Motor neuron (in vitro differentiated cells): ENCODE measurements around the gene SELENOH. TPM values are rescaled to one million over a fixed set of nuclear protein-coding genes. Genes with fewer than 3 reads are reported as not detected.
"Not testable (repeated sequence)": the region's sequence is repeated elsewhere in the genome, so short reads cannot be mapped to it uniquely, and the experiment has no call there.

Experiments used
- ATAC-seq, 8 experiments: fragments of 200-7000 bp; cut with Tn5 transposase; replicated peaks in 6 of 8; 2 replicates each; pipeline ENCODE4 v1.8.0; 2021; ENCODE audit warnings: mild to moderate bottlenecking in 8 of 8, moderate library complexity in 8 of 8
- H3K27ac ChIP-seq, 2 donors: fragments of 250-450 bp; sonication (Bioruptor Pico); 2 replicates each; pipeline ENCODE4 v1.9.0; 2021; ENCODE audit warnings: antibody characterized with exemption in 2 of 2, mild to moderate bottlenecking in 2 of 2, moderate library complexity in 1 of 2
- H3K4me1 ChIP-seq, 2 donors: fragments of 250-450 bp; sonication (Bioruptor Pico); replicated peaks in 1 of 2; 2 replicates each; pipeline ENCODE4 v1.6.1; 2021; ENCODE audit warnings: antibody characterized with exemption in 2 of 2, mild to moderate bottlenecking in 2 of 2, moderate library complexity in 1 of 2
- H3K4me3 ChIP-seq, 5 donors: fragments of 250-450 bp; sonication (Bioruptor Pico); 2 replicates each; pipeline ENCODE4 v1.9.0; 2021; ENCODE audit warnings: antibody characterized with exemption in 5 of 5, mild to moderate bottlenecking in 5 of 5, moderate library complexity in 4 of 5
- WGBS, 10 experiments: fragments of 450-650 bp; shearing (Covaris generic); methylation state at CpG; one replicate each; pipeline ENCODE4 v1.0.0; 2022; 5-methylcytosine and 5-hydroxymethylcytosine counted together
- in situ Hi-C, 9 experiments: fragments of 400-800 bp; cut with MboI; loops; one replicate each; pipeline ENCODE4 v1.15.0; 2021; ENCODE audit warnings: low sequenced_read_pairs in 9 of 9, low pct_unique_long_range_greater_than_20kb in 2 of 9; ENCODE audit not compliant: unreplicated experiment in 9 of 9
- total RNA-seq, 8 experiments: library from RNA; unstranded; fragments of 300-600 nt; gene quantifications; 2 replicates each; pipeline versions ENCODE4 v1.2.3 to v1.2.4, GENCODE V29; 2022

Gene SELENOH
- total RNA-seq, 8 experiments from 2014 or later: 113 to 203 (median 149) TPM

DNA sequence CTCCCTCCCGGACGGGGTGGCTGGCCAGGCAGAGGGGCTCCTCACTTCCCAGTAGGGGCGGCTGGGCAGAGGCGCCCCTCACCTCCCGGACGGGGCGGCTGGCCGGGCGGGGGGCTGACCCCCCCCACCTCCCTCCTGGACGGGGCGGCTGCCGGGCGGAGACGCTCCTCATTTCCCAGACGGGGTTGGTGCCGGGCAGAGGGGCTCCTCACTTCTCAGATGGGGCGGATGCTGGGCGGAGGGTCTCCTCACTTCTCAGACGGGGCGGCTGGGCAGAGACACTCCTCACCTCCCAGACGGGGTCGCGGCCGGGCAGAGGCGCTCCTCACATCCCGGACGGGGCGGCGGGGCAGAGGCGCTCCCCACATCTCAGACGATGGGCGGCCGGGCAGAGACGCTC lies 24.6 kb upstream of the SELENOH start:
- not testable (repeated sequence) for ATAC-seq

GRCh38 chr11:57727185-57727584 lies 14.1 kb upstream of the SELENOH start:
- no peaks in the 10 kb centered on the region for H3K4me1 ChIP-seq
- in situ Hi-C loops: no loop called here
- whole genome bisulfite sequencing, 10 experiments: 80 to 100% (median 87%) methylated on average over 1 to 2 of the region's 2 CpGs; no CpG with 5 or more reads in 1 of the 10 experiments
- ATAC-seq: no peak
- H3K27ac ChIP-seq: no peak overlapping the region
- no peak overlapping the region for H3K4me3 ChIP-seq

More for the DNA sequence above, 24.6 kb upstream of the SELENOH start:
- H3K4me1 ChIP-seq: peaks cover 7 to 13% of the 10 kb centered on the region in 2 donors
- H3K27ac ChIP-seq, in situ Hi-C loops, H3K4me3 ChIP-seq: not testable (repeated sequence)
- no CpG with 5 or more reads among the region's 34 CpGs for WGBS, 10 experiments

DNA sequence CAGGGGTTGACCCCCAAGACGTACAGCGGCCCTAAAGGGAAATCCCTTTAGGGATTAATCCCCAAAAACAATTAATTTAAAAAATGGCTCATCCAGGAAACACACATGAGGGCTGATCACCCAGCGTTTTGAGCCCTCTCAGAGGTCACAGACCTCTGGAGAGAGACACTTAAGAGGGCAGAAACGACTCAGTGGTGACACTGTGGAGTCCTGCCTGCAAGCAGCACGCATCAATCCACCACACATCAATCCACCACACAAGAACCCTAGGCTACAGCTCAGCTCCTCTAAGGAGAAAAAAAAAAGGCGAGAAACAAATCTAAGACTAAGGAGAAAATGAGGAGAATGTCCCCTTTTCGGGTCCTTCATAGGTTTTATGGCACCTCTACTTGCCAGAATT lies 12.5 kb upstream of the SELENOH start:
- no peak overlapping the region for H3K27ac ChIP-seq
- 40 to 84% (median 67%) methylated on average over 1 to 7 of the region's 7 CpGs; no CpG with 5 or more reads in 2 of the 10 experiments for WGBS, 10 experiments
- in situ Hi-C loops: no loop called here
- H3K4me1 ChIP-seq: no peaks in the 10 kb centered on the region
- H3K4me3 ChIP-seq: no peak overlapping the region
- ATAC-seq: no peak

DNA sequence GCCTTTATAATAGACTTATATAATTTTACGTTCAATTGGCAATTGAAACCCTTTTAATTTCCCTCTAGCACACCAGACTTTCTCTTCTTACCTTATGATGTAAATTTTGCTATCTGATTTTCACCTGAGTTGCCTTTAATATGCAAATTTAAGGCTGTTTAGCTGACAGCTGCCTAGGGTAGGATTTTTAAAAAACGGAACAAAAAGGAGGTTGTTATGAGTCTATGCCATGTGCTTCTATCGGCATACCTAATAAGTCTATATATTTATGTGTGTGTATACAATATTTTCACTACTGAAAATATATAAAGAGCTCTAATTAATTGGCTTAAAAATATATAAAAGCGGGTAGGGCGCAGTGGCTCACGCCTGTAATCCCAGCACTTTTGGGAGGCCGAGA lies 11.8 kb upstream of the SELENOH start:
- WGBS, 10 experiments: 57 to 100% (median 91%) methylated on average over 1 to 7 of the region's 7 CpGs

GRCh38 chr11:57732661-57733060 lies 8.6 kb upstream of the SELENOH start:
- no peak for ATAC-seq
- 71 to 100% (median 83%) methylated on average over 1 of the region's 1 CpG; no CpG with 5 or more reads in 5 of the 10 experiments for WGBS, 10 experiments
- H3K4me1 ChIP-seq: no peaks in the 10 kb centered on the region
- H3K27ac ChIP-seq: no peak overlapping the region
- in situ Hi-C loops: no loop called here
- H3K4me3 ChIP-seq: no peak overlapping the region

More for the DNA sequence above, 11.8 kb upstream of the SELENOH start:
- H3K27ac ChIP-seq: no peak overlapping the region
- H3K4me1 ChIP-seq: no peaks in the 10 kb centered on the region
- H3K4me3 ChIP-seq: no peak overlapping the region
- no peak for ATAC-seq
- in situ Hi-C loops: no loop called here

DNA sequence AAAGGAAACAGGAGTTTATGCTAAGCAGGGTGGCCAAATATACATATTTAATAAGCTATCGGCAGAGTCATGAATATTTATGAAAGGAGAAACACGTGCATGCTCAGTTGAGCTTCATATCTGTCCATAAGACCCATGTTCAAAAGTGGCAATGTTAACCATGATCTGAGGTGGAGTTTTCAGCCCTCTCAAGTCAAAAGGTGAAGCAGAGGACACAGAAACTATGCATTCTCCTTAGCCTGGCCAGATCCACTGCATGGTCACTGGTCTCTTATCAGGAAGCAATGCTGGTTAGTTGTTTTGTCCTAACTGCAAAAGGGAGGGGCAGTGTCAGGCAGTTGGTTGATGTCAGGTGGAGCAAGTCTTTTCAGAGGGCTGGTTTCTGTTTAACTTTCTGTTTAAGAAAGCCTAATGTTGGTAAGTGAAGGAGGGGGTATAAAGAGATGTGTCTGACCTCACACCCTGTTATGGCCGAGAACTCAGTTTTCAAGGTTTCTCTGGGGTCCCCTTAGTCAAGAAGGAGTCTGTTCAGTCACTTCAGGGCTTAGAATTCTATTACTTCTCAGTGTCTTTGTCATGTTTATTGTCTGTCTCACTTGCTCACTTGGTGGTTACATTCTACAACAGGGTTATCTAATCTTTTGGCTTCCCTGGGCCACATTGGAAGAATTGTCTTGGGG lies 5.5 kb upstream of the SELENOH start:
- no peak overlapping the region for H3K27ac ChIP-seq
- peak in 3 of 8 experiments; percentile 62 to 95 (median 74) for ATAC-seq
- H3K4me1 ChIP-seq: peaks cover 4 to 5% of the 10 kb centered on the region in 2 donors
- H3K4me3 ChIP-seq: no peak overlapping the region
- in situ Hi-C loops: no loop called here
- WGBS, 10 experiments: 0 to 100% (median 59%) methylated on average over 1 to 3 of the region's 3 CpGs; no CpG with 5 or more reads in 3 of the 10 experiments

DNA sequence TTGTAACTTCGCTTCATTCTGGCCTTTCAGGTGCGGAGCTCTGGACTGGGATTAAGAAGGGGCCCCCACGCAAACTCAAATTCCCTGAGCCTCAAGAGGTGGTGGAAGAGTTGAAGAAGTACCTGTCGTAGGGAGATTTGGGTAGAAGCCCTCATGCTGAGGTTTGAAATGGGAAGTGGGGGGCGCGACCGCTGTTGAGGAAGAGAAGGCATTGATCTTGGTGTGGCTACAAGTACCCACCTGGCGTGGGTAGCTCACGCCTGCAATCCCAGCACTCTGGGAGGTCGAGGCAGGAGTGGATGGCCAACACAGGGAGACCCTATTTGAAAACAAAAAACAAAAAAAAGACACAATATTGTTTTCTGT lies 779 bp downstream of the SELENOH start:
- in situ Hi-C loops: no loop called here
- 0 to 13% (median 0%) methylated on average over 2 to 4 of the region's 10 CpGs; no CpG with 5 or more reads in 2 of the 10 experiments for WGBS, 10 experiments
- ATAC-seq: no peak
- Histone ChIP-seq H3K27ac (peak overlapping the region; percentile 84 to 93), H3K4me1 (peaks cover 10 to 12% of the 10 kb centered on the region in 2 donors), H3K4me3 (peak overlapping the region; percentile 60 to 86 (median 64))

DNA sequence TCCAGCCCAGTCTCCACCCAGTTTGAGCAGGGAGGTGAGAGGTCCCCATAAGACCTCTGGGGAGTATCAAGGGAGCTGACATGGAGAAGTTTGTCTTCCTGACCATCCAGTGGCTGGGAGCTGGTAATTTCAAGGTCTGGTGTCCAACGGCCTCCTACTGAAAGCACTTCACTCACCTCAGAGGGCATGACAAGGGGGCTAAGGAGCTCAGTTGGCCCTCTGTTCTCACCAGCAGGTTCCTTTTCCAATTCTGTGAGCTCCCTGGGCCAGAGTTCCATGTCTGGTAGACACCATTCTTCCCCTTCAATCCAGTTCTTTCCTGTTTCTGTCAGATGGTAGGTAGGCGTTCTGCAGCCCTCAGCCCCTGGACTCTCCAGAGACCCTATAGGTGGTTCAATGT lies 3.1 kb downstream of the SELENOH start:
- peaks cover 10 to 12% of the 10 kb centered on the region in 2 donors for H3K4me1 ChIP-seq
- in situ Hi-C loops: no loop called here
- no peak for ATAC-seq
- WGBS, 10 experiments: 80 to 100% (median 86%) methylated on average over 1 to 2 of the region's 2 CpGs; no CpG with 5 or more reads in 5 of the 10 experiments
- H3K27ac ChIP-seq: no peak overlapping the region
- H3K4me3 ChIP-seq: no peak overlapping the region

DNA sequence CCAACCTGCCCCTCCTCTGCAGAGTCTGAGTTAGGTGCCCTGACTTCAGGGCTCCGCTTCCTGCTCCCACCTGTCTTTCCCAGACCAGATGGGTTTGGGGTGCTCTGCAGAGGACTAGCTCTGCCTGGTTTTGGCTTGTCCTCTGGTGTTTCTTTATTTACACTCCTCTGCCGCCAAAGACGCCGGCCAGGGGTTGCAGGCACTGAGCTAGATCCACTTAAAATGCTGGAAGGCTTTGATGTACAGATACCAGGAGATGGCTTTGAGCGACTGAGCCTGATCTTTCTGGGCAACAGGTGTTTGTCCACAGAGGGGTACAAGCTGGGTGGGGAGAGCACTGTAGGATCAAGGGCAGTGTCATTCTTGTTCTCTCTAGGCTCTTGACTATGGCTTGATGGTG lies 3.9 kb downstream of the SELENOH start:
- WGBS, 10 experiments: 94 to 100% (median 94%) methylated on average over 2 to 3 of the region's 5 CpGs; no CpG with 5 or more reads in 7 of the 10 experiments
- Histone ChIP-seq H3K27ac (no peak overlapping the region), H3K4me3 (no peak overlapping the region), H3K4me1 (peaks cover 10 to 12% of the 10 kb centered on the region in 2 donors)
- in situ Hi-C loops: no loop called here
- no peak for ATAC-seq

DNA sequence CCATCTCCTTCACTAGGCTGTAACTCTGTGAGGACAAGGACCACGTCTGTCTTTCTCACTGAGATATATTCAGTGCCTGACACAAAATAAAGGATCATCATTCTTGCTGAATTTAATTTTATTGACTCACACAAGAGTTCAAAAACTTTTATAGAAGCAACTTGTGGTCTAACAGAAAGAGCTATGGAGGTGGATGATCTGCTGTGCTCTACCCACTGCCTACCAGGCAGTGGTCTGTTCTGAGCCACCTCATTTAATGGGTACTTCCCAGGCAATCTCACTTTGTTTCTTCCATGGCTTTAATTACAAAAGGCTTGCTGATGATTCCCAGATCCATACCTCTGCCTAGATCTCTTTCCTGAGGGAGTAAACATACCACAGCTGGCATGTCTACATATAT lies 5.6 kb downstream of the SELENOH start:
- no peak overlapping the region for H3K4me3 ChIP-seq
- 100% methylated on average over 1 of the region's 1 CpG; no CpG with 5 or more reads in 9 of the 10 experiments for WGBS, 10 experiments
- in situ Hi-C loops: no loop called here
- H3K27ac ChIP-seq: no peak overlapping the region
- no peak for ATAC-seq
- H3K4me1 ChIP-seq: peaks cover 6 to 7% of the 10 kb centered on the region in 2 donors

DNA sequence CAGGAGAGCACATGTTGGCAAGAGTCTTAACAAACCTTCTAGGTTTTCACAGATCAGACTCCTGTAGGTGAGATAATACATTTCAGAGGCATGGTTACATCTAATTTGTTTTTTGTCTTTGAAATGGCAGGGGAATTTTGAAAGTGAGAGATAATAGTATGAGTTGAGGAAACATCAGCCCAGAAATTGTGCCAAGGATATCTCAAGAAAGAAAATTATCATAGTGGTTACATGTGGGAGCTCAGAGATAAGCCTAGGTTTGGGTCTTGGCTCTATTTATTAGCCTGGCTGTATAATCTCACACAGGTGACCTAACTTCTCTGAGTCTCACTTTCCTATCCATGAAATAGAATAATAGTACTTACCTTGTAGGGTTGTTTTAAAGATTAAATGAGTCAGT lies 9.9 kb downstream of the SELENOH start:
- no peak for ATAC-seq
- no peak overlapping the region for H3K4me3 ChIP-seq
- H3K4me1 ChIP-seq: no peaks in the 10 kb centered on the region
- in situ Hi-C loops: no loop called here
- no peak overlapping the region for H3K27ac ChIP-seq

DNA sequence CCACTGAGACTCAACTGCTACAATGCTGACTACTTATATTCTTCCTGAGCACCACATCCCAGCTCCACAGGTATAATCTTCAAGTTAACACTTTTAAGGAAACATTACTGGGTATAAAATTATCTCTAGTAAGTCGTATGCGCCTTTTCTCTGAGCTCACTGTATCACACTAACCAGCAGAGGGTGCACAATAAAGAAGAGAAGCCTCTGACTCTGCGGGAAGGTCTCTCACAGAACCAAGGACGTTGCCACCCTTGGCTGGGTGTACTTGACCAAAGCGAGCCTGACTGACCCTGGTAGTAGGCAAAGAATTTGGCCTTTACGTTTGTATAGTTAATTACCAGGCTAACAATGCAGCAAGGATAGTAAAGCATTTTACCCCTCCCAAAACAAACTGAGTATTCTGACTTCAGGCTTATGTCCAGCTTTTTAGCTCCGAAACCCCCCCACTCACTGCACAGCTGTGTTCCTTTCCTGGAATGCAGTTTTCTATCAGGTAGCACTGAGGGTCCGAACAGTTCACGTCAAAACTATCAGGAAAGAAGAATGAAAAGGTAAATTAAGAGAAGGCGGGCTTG lies 10.5 kb downstream of the SELENOH start, which contains the start of gene BTBD18:
Gene BTBD18, minus strand, starts transcription at position 144 of the 578 bp plus-strand sequence. CDS start 631 bp downstream, outside the sequence.
- Histone ChIP-seq H3K4me1 (no peaks in the 10 kb centered on the region), H3K4me3 (no peak within 1 kb of the TSS), H3K27ac (no peak within 1 kb of the TSS)
- ATAC-seq: peak in 6 of 8 experiments; percentile 31 to 75 (median 65)
- 38 to 82% (median 44%) methylated on average over 1 to 7 of the region's 10 CpGs; no CpG with 5 or more reads in 3 of the 10 experiments for WGBS, 10 experiments
- in situ Hi-C loops: no loop called here

GRCh38 chr11:57752954-57753353 lies 11.7 kb downstream of the SELENOH start:
- no peaks in the 10 kb centered on the region for H3K4me1 ChIP-seq
- in situ Hi-C loops: no loop called here
- no peak overlapping the region for H3K27ac ChIP-seq
- no peak overlapping the region for H3K4me3 ChIP-seq
- WGBS, 10 experiments: 96 to 100% (median 100%) methylated on average over 1 to 15 of the region's 30 CpGs; no CpG with 5 or more reads in 4 of the 10 experiments
- ATAC-seq: no peak
